Activated T-helper 1 cell treated with anti-CD3 and anti-CD28 coated beads, Interleukin-12 subunit alpha, Interleukin-12 subunit beta, Interleukin-2, Interleukin-4 antibody, amounts not matched to agents 30 ng/mL and 10 ng/mL and 1 ng/mL, durations not matched to agents 14 hours and 24 hours and 36 hours (primary cell): ENCODE measurements around the gene TTLL5. TPM values are rescaled to one million over a fixed set of nuclear protein-coding genes. Genes with fewer than 3 reads are reported as not detected.
A peak's percentile ranks its signal among the peaks of the same experiment; 100 is the strongest.

Source experiments
- DNase-seq: peaks from one replicate; pipeline ENCODE4 v3.0.0; 2021; ENCODE audit warnings: low spot score
- H3K27ac Mint-ChIP-seq: one replicate; pipeline ENCODE4 v1.8.0; 2021; ENCODE audit warnings: mild to moderate bottlenecking, mixed read lengths
- H3K27me3 Mint-ChIP-seq: one replicate; pipeline ENCODE4 v1.8.0; 2022; ENCODE audit warnings: mild to moderate bottlenecking, moderate library complexity, mixed read lengths; ENCODE audit not compliant: insufficient read depth
- H3K36me3 Mint-ChIP-seq: one replicate; pipeline ENCODE4 v1.8.0; 2021; ENCODE audit warnings: low read depth, mixed read lengths
- H3K4me1 Mint-ChIP-seq: one replicate; pipeline ENCODE4 v1.8.0; 2021; ENCODE audit warnings: low read depth, mixed read lengths
- H3K4me3 Mint-ChIP-seq: one replicate; pipeline ENCODE4 v1.8.0; 2021; ENCODE audit warnings: mild to moderate bottlenecking, moderate library complexity, mixed read lengths
- H3K9me3 Mint-ChIP-seq: one replicate; pipeline ENCODE4 v1.8.0; 2021; ENCODE audit warnings: mixed read lengths
- intact Hi-C: fragments of 100-400 bp; cut with micrococcal nuclease; formaldehyde crosslinking; loops from one replicate; pipeline ENCODE4 v1.15.1; 2024
- total RNA-seq: library from RNA; stranded (reverse); gene quantifications from 2 replicates; pipeline ENCODE4 v1.2.3, GENCODE V29; 2022

TTLL5 gene
- total RNA-seq, 1 donor from 2014 or later = 36.2 TPM

DNA sequence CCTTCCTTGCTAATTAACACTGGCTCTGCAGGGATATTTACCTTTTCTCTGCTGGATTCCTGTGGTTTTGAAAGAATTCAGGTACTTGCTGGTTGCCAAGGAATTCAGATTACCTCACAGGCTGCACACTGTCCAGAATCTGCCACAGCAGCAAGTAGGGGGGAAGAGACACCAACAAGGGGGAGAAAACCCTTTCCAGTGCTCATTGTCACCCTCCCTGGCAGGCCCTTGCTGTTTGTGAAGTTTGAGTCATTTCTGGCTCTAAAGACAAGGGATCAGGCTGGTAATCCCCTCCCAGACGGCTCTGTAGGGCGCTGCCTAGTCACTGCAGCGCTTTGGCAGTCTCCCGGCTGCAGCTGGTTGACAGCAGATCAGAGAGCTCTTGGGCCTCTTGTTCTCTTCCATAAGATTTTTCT lies 50.8 kb downstream of the TTLL5 start:
- peak; percentile 2 for DNase-seq
- Mint-ChIP-seq H3K27ac (no peak overlapping the region), H3K36me3 (peaks cover 7% of the 10 kb centered on the region), H3K4me3 (no peak overlapping the region), H3K9me3 (no peaks in the 10 kb centered on the region), H3K4me1 (peaks cover 6% of the 10 kb centered on the region), H3K27me3 (no peaks in the 10 kb centered on the region)
- intact Hi-C loops = no loop called here

DNA sequence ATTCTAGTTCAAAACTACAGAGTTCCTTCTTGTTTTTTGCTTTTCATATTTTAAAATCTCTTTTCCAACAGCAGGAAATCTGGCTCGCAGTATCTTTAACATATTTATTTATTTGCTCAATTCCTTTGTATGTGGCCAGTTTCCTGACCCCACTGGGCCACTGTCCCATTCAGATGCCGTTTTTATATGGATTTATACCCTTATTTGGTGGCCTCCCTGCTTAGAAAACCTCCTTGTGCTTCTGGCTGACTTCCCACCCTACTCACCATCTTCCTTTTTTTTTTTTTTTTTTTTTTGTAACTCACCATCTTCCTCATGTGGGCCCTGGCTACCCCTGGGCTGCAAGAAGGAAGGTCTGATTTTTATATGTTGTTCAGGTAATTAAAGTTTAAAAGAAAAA lies 53.9 kb downstream of the TTLL5 start:
- no peaks in the 10 kb centered on the region for H3K9me3 Mint-ChIP-seq
- DNase-seq = no peak
- H3K4me3 Mint-ChIP-seq = no peak overlapping the region
- no peak overlapping the region for H3K27ac Mint-ChIP-seq
- intact Hi-C loops = no loop called here
- H3K27me3 Mint-ChIP-seq = no peaks in the 10 kb centered on the region
- peaks cover 11% of the 10 kb centered on the region for H3K36me3 Mint-ChIP-seq
- peaks cover 6% of the 10 kb centered on the region for H3K4me1 Mint-ChIP-seq

DNA sequence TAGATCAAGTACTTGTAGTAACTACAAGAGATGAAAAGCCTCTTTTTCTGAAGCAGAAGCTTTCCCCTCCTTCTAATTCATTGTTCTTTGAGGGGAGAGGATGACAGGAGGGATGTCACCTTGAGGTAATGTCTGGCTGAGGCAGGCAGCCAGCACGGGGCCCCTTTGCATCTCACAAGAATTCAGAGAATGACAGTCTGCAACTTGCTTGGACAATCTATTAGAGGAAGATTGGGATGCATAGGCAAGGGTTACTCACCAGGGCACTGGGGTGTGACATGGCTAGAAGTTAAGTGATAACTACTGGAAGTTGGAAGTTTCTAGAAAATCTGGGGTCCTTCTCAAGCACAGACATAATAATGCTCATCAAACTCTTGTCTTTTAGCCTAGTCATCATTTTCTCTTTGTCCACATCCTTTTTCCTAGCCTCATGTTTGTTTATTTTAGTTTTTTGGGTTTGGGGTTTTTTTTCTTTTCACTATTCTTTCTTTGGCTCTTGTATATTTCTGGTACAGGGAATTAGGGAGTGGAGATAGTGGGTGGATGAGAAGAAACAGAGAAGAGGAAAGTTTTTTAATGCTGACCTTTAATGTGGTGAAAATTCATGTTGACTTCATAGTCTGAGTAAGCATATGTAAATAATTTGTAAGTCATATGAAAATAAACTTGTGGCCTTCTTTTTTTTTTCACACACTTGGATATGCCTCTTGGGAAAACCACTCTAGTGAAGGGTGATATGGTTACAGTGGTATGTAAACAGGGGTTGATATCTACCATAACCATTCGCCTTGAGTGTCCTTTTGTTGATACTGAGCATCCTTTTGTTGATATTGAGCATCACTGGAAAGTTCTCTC lies 55.1 kb downstream of the TTLL5 start:
- Mint-ChIP-seq H3K27me3 (no peaks in the 10 kb centered on the region), H3K4me1 (peaks cover 6% of the 10 kb centered on the region), H3K27ac (no peak overlapping the region), H3K36me3 (peaks cover 17% of the 10 kb centered on the region), H3K9me3 (no peaks in the 10 kb centered on the region), H3K4me3 (no peak overlapping the region)
- intact Hi-C loops = no loop called here
- no peak for DNase-seq

DNA sequence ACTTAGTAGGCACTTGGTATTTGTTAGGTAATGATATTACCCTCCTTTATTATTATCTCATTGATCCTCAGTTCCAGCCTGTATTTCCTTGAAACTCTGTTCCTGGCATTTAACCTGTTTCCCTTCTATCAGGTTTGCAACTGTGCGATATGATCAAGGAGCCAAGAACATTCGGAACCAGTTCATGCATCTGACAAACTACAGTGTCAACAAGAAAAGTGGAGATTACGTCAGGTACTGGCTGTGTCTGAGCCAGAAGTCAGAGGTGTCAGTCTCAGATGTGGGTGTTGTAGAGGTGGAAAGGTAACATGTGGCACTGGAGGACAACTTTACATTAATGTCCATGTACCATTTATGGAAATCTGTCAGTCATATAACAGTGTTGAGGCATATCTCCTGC lies 56.7 kb downstream of the TTLL5 start:
- Mint-ChIP-seq H3K36me3 (peaks cover 23% of the 10 kb centered on the region), H3K4me3 (no peak overlapping the region), H3K27me3 (no peaks in the 10 kb centered on the region), H3K27ac (no peak overlapping the region), H3K4me1 (peaks cover 6% of the 10 kb centered on the region), H3K9me3 (no peaks in the 10 kb centered on the region)
- intact Hi-C loops = no loop called here
- DNase-seq = no peak

DNA sequence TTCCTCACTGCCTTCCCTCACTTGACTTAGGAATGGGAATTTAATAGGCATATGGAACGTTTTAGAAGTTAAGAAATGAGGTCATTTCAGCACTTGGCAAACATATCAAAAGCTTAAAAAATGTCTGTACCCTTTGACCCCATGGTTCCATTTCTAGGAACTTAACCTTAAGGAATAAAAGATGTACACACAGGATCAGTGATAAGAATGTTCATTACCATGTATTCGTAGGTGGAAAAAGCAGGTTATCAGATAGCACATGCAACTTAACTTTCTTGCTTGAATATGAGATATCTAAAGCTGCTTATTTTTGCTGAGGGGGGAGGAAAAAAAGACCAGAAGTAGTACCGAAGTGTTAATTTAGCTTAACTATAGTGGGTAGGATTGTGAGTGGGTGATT lies 57.2 kb downstream of the TTLL5 start:
- Mint-ChIP-seq H3K4me1 (peaks cover 6% of the 10 kb centered on the region), H3K27ac (no peak overlapping the region), H3K27me3 (no peaks in the 10 kb centered on the region), H3K36me3 (peaks cover 23% of the 10 kb centered on the region), H3K9me3 (no peaks in the 10 kb centered on the region), H3K4me3 (no peak overlapping the region)
- intact Hi-C loops = no loop called here
- no peak for DNase-seq

DNA sequence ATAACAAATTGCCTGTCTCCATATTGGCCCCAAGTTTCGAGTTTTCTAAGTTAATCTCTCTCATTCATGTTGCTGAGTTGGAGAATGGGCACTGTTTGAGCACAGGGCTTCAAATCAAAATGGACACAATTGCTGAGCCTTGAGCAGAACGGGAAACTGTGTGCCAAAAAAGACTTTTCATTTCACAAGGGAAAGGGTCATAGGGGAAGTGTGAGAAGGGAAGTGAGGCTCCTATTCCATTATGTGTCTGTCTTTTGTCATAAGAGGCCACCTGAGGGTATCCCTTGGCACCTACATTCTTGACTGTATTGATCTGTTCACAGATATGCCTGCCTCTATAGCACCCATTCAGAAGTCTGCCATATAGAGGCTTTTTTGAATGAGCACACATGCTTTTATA lies 59.1 kb downstream of the TTLL5 start:
- peaks cover 22% of the 10 kb centered on the region for H3K4me1 Mint-ChIP-seq
- no peaks in the 10 kb centered on the region for H3K9me3 Mint-ChIP-seq
- H3K27me3 Mint-ChIP-seq = no peaks in the 10 kb centered on the region
- intact Hi-C loops = no loop called here
- no peak for DNase-seq
- H3K27ac Mint-ChIP-seq = no peak overlapping the region
- peaks cover 33% of the 10 kb centered on the region for H3K36me3 Mint-ChIP-seq
- no peak overlapping the region for H3K4me3 Mint-ChIP-seq

DNA sequence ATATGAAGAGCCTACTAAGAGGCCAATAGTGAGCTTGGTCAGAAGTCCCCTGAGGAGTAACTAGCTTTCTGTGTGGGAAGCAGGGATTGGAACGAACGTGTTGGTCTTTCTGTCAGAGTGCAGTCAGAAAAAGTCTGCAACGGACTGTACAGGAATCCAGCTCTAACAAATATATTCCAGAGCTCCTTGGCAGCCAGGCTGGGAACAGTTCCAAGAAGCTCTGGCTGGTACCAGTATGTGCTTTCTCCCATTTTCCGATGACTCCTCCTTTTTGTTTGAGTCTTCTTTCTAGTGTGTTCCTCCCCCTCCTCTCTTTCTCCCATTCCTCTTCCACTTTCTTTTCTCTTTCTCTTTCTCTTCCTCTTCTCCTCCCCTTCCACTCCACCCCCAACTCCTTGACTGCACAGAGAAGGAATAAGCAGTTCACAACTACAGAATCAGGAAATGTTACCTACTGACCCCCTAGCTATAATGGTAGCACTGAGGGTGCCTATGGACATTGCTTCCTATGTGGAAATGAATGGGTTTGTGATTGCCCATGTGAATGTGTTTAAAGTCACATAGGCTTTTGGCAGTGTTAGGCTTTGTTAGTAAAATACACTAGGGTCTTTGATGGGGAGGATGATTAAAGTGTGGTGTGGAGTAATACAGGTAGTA lies 59.9 kb downstream of the TTLL5 start:
- Mint-ChIP-seq H3K4me3 (no peak overlapping the region), H3K27ac (no peak overlapping the region), H3K27me3 (no peaks in the 10 kb centered on the region), H3K9me3 (no peaks in the 10 kb centered on the region), H3K36me3 (peaks cover 37% of the 10 kb centered on the region), H3K4me1 (peaks cover 21% of the 10 kb centered on the region)
- no peak for DNase-seq
- intact Hi-C loops = no loop called here

DNA sequence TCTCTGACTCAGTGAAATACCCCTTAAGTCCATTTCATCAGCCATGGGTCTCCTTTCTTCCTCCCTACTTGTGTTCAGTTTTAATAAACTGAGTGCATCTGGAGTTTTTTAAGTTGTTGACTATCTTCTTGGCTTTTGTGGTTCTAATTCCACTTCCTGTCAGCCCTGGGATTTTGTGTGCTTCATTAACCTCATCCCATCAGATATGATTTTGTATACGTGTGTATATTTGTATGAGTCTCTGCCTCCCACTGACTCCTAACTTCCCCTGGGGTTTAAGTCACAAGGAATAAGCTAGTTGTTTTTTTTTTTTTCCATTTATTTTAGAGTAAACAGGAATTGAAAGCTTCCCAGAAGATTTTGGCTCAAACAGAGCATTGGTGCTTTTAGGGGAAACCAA lies 62.7 kb downstream of the TTLL5 start:
- no peak for DNase-seq
- Mint-ChIP-seq H3K27ac (no peak overlapping the region), H3K4me1 (peaks cover 16% of the 10 kb centered on the region), H3K9me3 (no peaks in the 10 kb centered on the region), H3K36me3 (peaks cover 46% of the 10 kb centered on the region), H3K27me3 (peaks cover 1% of the 10 kb centered on the region), H3K4me3 (no peak overlapping the region)
- intact Hi-C loops = no loop called here

DNA sequence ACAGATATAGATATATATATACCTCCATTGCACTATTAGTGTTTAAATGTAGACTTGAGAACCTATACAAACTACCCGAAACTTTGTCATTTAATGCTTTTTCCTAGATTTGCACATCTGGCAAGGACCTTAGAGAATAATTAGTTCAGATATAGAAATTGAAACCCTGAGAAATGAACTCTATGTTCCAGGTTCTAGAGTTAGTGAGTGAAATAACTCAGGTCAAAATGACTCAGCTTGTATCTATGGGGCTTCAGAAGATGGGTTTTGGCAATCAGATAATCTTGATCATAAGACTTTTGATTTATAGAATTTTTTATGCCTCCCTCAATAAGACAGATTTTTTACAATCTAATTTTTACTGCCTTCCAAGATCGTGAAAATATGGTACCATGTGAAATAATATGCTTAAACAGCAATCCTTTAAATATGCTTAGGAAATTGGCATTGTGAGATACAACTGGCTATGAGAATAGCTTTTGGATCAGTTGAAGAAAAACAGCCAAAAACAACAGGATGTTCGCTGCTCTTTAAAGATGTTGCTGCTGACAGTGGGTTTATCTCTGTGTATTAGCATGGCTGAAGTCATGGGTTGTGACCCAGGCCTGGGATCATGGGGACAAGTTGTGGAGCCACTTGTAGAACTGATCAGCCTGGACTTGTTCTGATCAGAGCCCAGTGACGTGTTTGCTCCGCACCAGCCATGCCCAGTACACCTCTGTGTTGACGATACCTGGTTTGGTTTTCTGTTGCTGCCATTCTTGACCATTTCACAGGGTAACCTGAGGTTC lies 63.6 kb downstream of the TTLL5 start:
- peaks cover 45% of the 10 kb centered on the region for H3K36me3 Mint-ChIP-seq
- no peak overlapping the region for H3K4me3 Mint-ChIP-seq
- intact Hi-C loops = no loop called here
- peak overlapping the region; percentile 20 for H3K27ac Mint-ChIP-seq
- no peak for DNase-seq
- no peaks in the 10 kb centered on the region for H3K9me3 Mint-ChIP-seq
- H3K4me1 Mint-ChIP-seq = peaks cover 16% of the 10 kb centered on the region
- H3K27me3 Mint-ChIP-seq = peaks cover 1% of the 10 kb centered on the region

DNA sequence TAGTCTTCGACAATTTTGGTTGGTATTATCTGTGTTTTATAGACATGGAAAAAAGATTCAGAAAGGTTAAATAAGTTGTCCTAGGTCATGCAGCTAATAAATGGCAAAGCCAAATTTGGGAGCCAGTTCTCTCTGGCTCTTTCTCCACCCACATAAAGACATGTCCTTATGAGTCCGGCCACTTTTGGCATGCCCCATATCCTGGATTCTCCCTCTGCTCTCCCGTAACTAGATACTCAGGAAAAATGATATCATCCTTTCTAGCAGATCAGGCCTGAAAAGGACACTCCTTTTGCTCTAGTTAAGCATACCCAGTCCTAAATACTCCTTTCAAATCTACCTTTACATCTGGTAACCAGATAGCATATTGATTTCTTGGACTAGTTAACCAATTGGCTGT lies 64.4 kb downstream of the TTLL5 start:
- Mint-ChIP-seq H3K27ac (no peak overlapping the region), H3K9me3 (no peaks in the 10 kb centered on the region), H3K4me3 (no peak overlapping the region), H3K36me3 (peaks cover 41% of the 10 kb centered on the region), H3K4me1 (peaks cover 16% of the 10 kb centered on the region), H3K27me3 (peaks cover 1% of the 10 kb centered on the region)
- DNase-seq = no peak
- intact Hi-C loops = no loop called here

DNA sequence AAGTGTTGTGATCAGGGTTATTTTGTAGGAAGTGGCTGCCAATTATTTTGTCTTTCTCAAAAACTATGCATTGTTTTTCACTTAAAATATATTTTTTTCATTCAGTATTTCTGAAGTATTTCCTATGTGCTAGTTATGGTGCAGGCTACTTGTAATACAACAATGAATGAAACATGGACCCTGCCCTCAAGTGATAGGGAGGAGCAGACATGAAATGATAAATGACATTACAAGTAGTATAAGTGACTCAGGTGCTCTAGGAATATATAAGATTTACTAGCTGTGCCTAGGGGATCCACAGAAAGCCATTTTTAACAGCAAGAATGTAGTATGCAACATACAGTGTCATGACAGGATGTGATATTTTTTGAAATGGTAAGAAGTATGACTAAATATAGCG lies 65.3 kb downstream of the TTLL5 start:
- H3K4me1 Mint-ChIP-seq = peaks cover 17% of the 10 kb centered on the region
- H3K36me3 Mint-ChIP-seq = peaks cover 35% of the 10 kb centered on the region
- intact Hi-C loops = no loop called here
- DNase-seq = no peak
- peaks cover 1% of the 10 kb centered on the region for H3K27me3 Mint-ChIP-seq
- H3K9me3 Mint-ChIP-seq = no peaks in the 10 kb centered on the region
- no peak overlapping the region for H3K27ac Mint-ChIP-seq
- H3K4me3 Mint-ChIP-seq = no peak overlapping the region

DNA sequence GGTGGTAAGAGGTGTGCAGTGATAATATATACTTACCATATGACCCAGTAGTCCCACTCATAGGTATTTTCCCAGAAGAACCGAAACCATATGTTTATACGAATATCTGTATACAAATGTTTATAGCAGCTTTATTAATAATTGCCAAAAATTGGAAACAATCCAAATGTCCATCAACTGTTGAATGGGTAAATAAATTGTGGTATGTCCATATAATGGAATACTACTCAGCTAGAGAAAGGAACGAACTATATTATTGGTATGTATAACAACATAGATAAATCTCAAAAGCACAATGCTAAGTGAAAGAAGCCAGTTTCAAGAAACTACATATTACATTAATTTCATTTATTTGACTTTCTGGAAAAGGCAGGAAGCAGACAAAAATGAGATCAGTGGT lies 66.1 kb downstream of the TTLL5 start:
- H3K4me3 Mint-ChIP-seq = no peak overlapping the region
- DNase-seq = no peak
- intact Hi-C loops = no loop called here
- peaks cover 1% of the 10 kb centered on the region for H3K27me3 Mint-ChIP-seq
- H3K4me1 Mint-ChIP-seq = peaks cover 21% of the 10 kb centered on the region
- peaks cover 36% of the 10 kb centered on the region for H3K36me3 Mint-ChIP-seq
- no peaks in the 10 kb centered on the region for H3K9me3 Mint-ChIP-seq
- no peak overlapping the region for H3K27ac Mint-ChIP-seq

DNA sequence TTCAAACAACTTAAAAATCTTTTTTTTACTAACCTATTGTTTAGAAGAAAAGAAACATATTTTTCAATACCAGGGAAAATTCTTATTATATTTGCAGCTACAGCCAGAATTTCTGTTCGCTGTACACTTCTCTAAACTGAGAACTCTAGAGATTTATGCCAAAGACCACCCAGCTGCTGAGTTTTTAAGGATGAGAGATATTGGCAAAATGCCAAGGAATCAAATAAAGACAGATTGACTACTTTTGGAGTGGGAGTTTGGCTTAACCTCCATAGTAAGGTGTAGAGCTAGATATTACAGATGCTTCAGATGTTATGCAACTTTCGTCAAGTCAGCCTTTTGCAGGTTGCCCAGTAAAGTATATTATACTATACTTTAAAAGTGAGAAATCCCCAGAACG lies 71.8 kb downstream of the TTLL5 start:
- no peak overlapping the region for H3K27ac Mint-ChIP-seq
- H3K36me3 Mint-ChIP-seq = peaks cover 20% of the 10 kb centered on the region
- no peak for DNase-seq
- H3K27me3 Mint-ChIP-seq = peaks cover 1% of the 10 kb centered on the region
- H3K4me1 Mint-ChIP-seq = peaks cover 5% of the 10 kb centered on the region
- intact Hi-C loops = no loop called here
- no peak overlapping the region for H3K4me3 Mint-ChIP-seq
- H3K9me3 Mint-ChIP-seq = no peaks in the 10 kb centered on the region
